Activated naive CD4-positive, alpha-beta T cell treated with Interleukin-2 at 50 U/mL for 16 hours (primary cell): Measurements from ENCODE around the gene SLAMF9.

Source experiments
- DNase-seq: peaks from one replicate; pipeline ENCODE4 v3.0.0-alpha.2; 2020

SLAMF9 gene

GRCh38 chr1:159953536-159954515, at the start of gene SLAMF9:
Gene SLAMF9, minus strand, starts transcription at chr1:159954237. Its CDS starts 100 bp downstream, at chr1:159954137.
- DNase-seq, result no peak

DNA sequence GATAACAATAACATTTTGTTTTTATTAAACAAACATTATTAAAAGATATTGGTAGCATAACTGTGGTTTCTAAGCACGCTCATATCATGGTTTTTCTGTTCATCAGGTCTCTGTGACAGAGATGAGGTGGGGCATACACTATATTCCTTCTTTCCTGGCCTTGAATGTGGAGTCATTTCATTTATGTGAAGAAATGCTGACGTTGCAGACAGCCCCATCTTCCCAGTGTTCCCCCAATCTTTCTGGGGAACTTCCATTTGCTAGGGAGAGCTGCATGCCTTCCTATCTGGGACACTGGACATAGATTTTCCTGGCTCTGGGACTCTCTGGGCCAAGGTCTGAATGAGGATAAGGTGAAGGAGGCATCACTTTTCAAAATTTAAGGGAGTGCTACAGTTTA, 47.4 kb upstream of the SLAMF9 start:
- DNase-seq, result no peak

- DNase-seq, result no peak
Measured at GRCh38 chr1:159999204-159999603, 45.2 kb upstream of the SLAMF9 start.

- DNase-seq, result no peak
Measured at GRCh38 chr1:159996653-159997052, 42.6 kb upstream of the SLAMF9 start.

- no peak for DNase-seq
Measured at GRCh38 chr1:159994896-159995295, 40.9 kb upstream of the SLAMF9 start.

GRCh38 chr1:159993911-159994310, 39.9 kb upstream of the SLAMF9 start:
- DNase-seq, result no peak

- DNase-seq, result no peak
Measured at GRCh38 chr1:159992161-159992560, 38.1 kb upstream of the SLAMF9 start.

DNA sequence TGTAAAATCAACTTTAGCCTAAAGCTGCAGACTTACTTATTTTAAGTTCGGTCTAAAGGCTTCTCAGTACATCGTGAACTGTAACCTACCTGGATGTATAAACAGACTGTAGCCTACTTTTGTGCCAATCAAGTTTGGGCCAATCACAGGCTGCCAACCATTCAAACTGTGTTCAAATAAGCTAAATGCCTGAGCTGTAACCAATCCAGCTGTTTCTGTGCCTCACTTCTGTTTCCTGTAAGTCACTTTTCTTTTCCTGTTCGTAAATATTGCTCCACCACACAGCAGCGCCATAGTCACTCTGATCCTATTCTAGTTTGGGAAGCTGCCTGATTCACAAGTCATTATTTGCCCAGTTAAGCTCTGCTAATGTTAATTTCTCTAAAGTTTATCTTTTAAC, 37.5 kb upstream of the SLAMF9 start:
- no peak for DNase-seq

GRCh38 chr1:159990005-159990404, 36.0 kb upstream of the SLAMF9 start:
- DNase-seq, result no peak

- no peak for DNase-seq
Measured at GRCh38 chr1:159989581-159989980, 35.5 kb upstream of the SLAMF9 start.

- no peak for DNase-seq
Measured at GRCh38 chr1:159988006-159988405, 34.0 kb upstream of the SLAMF9 start.

DNA sequence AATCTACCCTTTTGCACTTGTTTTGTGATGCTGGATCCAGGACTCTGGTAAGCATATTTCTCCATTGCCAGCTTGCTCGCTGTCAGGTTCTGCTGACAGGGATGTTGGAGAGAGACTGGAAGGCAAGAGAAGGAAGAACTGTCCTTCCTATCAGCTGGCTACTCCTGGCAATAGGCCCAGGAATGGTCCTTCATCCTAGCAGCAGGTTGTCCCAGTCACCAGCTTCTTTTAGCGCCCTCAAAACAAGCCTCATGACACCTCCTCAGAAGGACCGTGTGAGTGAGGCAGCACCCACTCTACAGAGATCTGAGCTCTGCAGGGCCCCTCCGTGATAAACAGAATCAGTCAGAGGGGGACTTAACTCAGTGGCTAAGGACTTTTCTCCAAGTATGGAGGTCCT, 33.1 kb upstream of the SLAMF9 start:
- no peak for DNase-seq

DNA sequence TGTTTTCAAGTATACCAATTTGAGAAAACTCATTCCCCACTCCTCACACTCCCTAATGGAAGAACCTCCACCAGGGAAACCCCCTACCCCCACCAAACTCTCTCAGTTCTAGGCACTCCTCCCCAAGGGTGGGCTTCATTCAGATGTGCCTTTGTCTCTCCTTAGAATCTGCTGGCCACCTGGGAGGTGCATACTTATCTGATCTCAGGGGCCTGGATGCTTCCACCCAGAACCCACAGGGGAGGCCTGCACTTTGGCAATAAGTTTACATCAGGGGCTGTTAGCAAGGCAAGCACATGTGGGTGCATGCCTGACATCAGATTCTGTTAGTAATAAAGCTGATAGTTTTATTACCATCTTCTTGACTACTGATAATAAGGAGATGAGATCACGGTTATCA, 32.5 kb upstream of the SLAMF9 start:
- DNase-seq, result no peak

- no peak for DNase-seq
Measured at GRCh38 chr1:159986093-159986492, 32.1 kb upstream of the SLAMF9 start.

GRCh38 chr1:159985473-159985872, 31.4 kb upstream of the SLAMF9 start:
- no peak for DNase-seq

DNA sequence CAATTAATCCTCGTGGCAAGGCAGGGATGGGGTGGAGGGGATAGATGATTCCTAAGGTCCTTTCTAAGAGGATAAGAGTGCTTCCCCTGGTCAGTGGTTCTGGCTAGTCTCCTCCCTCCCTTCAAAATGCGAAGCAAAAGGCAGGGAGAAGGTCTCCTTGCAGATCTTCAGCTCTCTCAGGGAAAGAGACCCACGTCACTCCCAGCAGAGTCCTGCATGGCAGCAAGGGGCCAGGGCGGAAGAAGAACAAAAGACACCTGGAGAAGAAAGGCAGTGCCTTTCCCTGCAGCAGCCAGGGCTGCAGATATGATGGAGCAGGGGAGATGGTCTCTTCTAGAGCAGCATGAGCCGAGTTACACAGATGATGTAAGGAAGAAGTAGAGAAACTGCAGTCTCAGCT, 29.6 kb upstream of the SLAMF9 start:
- no peak for DNase-seq

DNA sequence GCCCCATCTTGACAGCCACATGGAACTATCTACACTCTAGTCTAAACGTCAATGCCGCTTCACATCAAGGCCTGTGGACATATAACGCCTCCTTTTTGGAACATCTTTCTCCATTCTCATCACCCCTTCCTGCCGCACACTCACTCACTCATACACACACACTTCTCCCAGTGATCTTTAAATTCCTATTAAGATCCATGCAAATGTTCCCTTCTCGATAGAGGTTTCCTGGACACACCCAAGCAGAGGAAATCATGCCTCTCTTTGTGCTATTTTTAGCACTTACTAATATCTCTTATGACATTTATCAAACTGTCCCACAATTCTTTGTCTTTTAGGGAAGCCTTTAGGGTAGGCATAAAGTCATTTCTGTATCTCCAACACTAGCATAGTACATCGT, 28.2 kb upstream of the SLAMF9 start:
- DNase-seq, result no peak

GRCh38 chr1:159981351-159982055, 27.5 kb upstream of the SLAMF9 start:
- DNase-seq, result no peak

GRCh38 chr1:159980786-159981185, 26.7 kb upstream of the SLAMF9 start:
- DNase-seq, result no peak

- no peak for DNase-seq
Measured at GRCh38 chr1:159980076-159980475, 26.0 kb upstream of the SLAMF9 start.

- DNase-seq, result no peak
Measured at GRCh38 chr1:159979257-159979656, 25.2 kb upstream of the SLAMF9 start.

DNA sequence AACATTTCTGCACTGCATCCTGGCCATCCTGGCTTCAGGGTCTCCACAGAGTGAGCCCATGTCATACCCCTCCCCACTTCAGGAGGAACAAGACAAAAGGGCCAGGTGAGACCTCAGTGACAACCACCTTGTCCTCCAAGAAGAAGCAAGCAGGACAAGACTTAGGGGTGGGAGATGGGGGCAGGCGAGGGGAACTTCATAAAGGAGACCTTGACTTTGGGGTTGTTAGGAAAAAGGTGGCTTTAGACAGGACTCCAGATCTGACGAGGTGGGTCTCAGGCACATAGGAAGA, 24.0 kb upstream of the SLAMF9 start:
- no peak for DNase-seq

GRCh38 chr1:159977364-159978106, 23.5 kb upstream of the SLAMF9 start:
- no peak for DNase-seq
